OCI-M1 (cell line): ENCODE data around the gene GTF3C5.

Experiments
- DNase-seq: peaks from one replicate; lab custom pipeline; 2025; lab: John Stamatoyannopoulos, UW

GTF3C5 gene

DNA sequence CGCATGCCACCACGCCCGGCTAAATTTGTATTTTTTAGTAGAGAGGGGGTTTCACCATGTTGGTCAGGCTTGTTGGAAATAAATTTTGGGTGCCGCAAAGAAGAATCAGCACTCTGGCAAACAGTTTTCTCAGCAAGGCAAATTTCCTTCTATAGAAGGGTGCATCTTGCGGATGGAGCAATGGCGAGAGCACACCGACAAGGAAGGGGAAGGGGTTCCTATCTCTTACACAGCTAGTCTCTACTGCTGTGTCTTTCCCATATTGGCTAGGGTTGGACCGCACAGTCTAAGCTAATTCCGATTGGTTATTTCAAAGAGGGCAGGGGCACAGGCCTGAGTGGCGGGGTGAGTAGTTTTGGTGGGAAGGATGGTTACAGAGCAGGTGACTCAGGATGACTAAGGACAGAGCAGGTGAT lies 707 bp downstream of the GTF3C5 start:
- no peak for DNase-seq

DNA sequence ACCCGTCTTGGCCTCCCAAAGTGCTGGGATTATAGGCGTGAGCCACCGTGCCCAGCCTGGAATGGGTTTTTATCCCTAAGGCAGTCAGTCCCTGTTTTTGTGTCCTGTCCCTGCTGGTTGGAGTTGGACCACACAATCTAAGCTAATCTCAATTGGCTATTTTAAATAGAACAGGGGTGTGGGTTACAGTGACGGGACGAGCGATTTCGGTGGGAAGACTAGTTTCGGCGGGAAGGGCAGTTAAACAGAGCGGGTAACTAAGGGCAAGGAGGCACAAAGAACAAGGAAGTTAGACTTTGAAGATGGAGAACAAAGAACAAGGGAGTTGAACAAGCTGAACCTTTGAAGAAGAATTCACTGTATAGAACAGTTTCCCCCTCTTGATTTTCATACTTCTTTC lies 1.4 kb downstream of the GTF3C5 start:
- DNase-seq, result no peak

DNA sequence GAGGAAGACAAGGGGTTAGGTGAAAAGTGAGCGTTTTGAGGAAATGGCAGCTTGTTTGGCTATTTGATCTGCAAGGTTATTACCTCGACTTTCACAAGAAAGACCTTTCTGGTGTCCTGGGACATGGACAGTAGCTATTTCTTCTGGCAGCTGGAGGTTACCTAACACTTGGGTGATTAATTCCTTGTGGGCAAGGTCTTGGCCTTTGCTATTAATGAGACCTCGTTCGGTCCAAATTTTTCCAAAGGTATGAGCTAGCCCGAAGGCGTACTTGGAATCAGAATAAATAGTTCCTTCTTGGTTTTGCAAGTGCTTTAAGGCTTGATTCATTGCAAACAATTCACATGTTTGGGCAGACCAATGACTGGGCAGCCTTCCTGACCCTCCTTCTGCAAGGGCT lies 4.9 kb downstream of the GTF3C5 start:
- no peak for DNase-seq

GRCh38 chr9:133037775-133038515 lies 7.1 kb downstream of the GTF3C5 start:
- DNase-seq, result no peak

DNA sequence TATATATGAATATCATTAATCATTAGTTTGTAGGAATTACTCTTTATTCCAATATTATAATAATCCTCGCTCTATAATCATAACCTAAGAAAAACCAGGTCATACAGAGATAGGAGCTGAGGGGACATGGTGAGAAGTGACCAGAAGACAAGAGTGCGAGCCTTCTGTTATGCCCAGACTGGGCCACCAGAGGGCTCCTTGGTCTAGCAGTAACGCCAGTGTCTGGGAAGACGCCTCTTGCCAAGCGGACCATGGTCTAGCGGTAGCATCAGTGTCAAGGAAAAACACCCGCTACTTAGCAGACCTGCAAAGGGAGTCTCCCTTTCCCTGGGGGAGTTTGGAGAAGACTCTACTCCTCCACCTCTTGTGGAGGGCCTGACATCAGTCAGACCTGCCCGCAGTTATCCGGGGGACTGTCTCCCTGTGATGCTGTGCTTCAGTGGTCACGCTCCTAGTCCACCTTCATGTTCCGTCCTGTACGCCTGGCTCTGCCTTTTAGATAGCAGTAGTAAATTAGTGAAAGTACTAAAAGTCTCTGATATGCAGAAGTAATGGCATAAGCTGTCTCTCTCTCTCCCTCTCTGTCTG lies 10.2 kb downstream of the GTF3C5 start:
- DNase-seq, result peak; percentile 39

- no peak for DNase-seq
Observed at GRCh38 chr9:133041958-133042357, 11.2 kb downstream of the GTF3C5 start.

DNA sequence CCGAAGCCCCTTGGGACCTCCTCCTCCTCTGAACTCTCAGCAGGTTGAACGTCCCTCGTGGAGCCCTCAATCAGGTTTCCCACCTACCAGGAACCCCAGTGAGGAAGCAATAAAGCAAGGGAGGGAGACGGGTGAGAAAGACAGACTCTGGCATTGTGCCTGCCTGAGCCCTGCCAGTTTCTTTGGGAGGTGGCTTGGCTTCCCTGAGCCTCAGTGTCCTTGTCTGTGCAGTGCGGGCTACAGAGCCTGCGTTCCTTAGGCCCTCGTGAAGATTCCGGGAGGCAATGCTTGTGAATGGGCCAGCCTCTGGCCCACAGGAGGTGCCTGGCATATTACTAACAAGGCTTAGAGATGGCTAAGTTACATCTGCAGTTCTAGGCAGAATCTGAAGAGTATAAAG lies 11.9 kb downstream of the GTF3C5 start:
- no peak for DNase-seq

GRCh38 chr9:133043449-133044035 lies 12.7 kb downstream of the GTF3C5 start:
- DNase-seq, result no peak

GRCh38 chr9:133044125-133044524 lies 13.3 kb downstream of the GTF3C5 start:
- no peak for DNase-seq

DNA sequence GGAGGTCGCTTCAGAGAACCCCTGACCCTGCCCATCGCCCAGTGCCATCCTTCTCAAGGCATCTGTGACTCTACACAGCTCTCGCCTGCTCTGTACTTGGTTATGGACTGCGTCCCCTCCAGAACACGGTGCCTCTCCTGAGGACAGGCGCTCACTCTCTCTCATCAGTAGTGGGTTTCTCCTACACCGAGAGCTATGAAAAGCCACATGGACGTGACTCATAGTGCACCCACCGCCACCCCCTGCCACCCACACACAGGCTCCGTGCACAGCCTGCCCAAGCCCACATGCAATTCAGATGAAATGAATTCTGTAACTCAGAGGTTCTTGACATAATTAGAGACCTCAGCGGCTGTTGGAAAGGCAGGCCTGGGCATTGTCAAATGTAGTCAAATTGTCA lies 13.9 kb downstream of the GTF3C5 start:
- DNase-seq, result no peak

- DNase-seq, result no peak
Observed at GRCh38 chr9:133045132-133045531, 14.3 kb downstream of the GTF3C5 start.

- no peak for DNase-seq
Observed at GRCh38 chr9:133046196-133046899, 15.6 kb downstream of the GTF3C5 start.

DNA sequence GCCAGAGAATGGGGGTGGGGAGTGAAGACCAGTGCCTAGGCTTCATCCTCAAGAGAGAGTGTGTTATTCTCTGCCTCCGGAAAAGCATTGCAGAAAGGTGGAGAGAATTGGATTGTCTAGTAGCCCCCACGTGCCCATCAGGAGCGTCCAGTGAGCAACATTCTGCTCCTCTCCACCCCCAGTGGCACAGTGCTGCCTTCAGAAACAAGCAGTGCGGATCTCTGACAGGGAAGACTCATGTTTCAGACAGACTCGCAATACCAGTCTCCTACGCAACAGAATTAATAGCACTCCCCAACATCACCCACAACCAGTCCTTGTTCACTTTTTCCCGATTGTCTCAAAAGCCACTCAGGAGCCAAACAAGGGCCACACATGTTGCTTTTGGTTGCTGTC lies 16.1 kb downstream of the GTF3C5 start:
- no peak for DNase-seq

GRCh38 chr9:133048595-133048994 lies 17.8 kb downstream of the GTF3C5 start:
- peak; percentile 33 for DNase-seq

- DNase-seq, result no peak
Observed at GRCh38 chr9:133049043-133049442, 18.2 kb downstream of the GTF3C5 start.

GRCh38 chr9:133050142-133050541 lies 19.3 kb downstream of the GTF3C5 start:
- no peak for DNase-seq

DNA sequence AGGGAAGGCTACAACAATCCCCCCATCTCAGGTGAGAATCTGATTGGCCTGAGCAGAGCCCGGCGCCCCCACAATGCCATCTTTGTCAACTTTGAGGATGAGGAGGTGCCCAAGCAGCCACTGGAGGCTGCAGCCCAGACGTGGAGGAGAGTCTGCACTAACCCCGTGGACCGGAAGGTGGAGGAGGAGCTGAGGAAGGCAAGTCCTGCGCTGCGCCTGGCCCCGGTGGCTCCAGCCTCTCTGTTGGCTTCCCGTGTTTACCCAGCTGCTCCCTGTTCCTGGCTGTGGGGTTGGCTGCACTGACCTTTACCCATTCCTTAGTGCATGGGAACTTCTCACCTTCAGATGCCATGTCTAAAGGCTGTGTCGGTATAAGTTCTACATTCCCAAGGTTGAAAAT lies 20.0 kb downstream of the GTF3C5 start:
- no peak for DNase-seq

GRCh38 chr9:133051281-133051900 lies 20.6 kb downstream of the GTF3C5 start:
- DNase-seq, result no peak

- DNase-seq, result no peak
Observed at GRCh38 chr9:133051966-133052539, 21.3 kb downstream of the GTF3C5 start.

DNA sequence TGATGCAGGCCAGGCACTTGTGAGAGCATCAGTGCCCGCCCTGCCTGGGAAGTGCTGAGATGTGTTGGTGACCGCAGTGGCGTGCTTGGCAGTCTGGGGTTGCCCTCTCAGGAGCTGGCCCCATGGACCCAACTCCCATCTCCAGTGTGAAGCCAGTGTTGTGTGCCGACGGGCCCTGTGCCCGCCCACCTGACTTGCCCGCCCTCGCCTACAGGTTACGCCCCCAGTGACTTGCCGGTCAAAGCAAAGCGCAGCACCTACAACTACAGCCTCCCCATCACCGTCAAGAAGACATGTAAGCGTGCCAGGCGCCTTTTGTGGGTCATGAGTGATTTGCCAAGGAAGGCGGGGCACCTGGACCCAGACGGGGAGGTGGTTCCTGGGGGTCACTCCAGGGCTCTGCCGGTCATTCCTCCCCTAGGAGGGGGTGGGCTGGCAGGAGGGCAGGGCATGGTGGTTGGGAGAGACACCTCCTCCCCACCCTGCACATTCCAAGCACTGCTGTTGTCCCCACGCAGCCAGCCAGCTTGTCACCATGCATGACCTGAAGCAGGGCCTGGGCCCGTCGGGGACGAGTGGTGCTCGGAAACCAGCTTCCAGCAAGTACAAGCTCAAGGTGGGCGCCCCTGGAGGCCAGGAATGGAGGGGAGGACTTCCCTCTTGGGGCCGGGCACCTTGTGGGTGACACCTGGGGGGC lies 23.5 kb downstream of the GTF3C5 start:
- no peak for DNase-seq

GRCh38 chr9:133054966-133055365 lies 24.2 kb downstream of the GTF3C5 start:
- DNase-seq, result no peak
